ENCODE measurements around the gene IL1RAPL2. TPM values are rescaled to one million over a fixed set of nuclear protein-coding genes. Genes with fewer than 3 reads are reported as not detected.
"Not testable (repeated sequence)": the region's sequence is repeated elsewhere in the genome, so short reads cannot be mapped to it uniquely, and the experiment has no call there.

IL1RAPL2 gene
- total RNA-seq, 1 donor from 2014 or later: not detected

DNA sequence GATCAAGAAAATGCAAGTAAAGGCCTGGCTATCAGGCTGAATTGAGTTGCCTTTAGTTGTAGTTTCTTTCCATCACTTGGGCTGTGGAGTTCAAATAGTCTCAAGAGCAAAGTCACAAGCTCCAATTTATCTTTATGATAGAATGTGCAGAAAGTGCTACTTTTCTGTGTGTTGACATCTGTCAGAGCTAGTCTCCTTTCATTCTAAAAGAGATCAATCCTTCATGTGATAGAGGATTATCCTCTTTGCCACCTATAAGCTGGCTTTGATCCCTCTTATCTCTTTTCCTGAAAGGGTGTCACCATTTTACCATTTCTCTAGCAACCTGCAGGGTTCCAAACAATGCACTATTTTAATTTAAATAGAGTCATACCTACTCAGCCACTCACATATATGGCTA is 429.5 kb downstream of the IL1RAPL2 start:
- intact Hi-C loops (cut with DNase I): no loop called here
- H3K9me3 ChIP-seq: no peaks in the 10 kb centered on the region

GRCh38 chrX:105006103-105006502 is 440.1 kb downstream of the IL1RAPL2 start:
- intact Hi-C loops (cut with DNase I): no loop called here
- ATAC-seq: no peak
- H3K27me3 ChIP-seq: no peaks in the 10 kb centered on the region

More for the DNA sequence above, 429.5 kb downstream of the IL1RAPL2 start:
- no peak overlapping the region for H3K27ac ChIP-seq
- H3K4me1 ChIP-seq: no peaks in the 10 kb centered on the region
- TF ChIP-seq, protein P1, sequence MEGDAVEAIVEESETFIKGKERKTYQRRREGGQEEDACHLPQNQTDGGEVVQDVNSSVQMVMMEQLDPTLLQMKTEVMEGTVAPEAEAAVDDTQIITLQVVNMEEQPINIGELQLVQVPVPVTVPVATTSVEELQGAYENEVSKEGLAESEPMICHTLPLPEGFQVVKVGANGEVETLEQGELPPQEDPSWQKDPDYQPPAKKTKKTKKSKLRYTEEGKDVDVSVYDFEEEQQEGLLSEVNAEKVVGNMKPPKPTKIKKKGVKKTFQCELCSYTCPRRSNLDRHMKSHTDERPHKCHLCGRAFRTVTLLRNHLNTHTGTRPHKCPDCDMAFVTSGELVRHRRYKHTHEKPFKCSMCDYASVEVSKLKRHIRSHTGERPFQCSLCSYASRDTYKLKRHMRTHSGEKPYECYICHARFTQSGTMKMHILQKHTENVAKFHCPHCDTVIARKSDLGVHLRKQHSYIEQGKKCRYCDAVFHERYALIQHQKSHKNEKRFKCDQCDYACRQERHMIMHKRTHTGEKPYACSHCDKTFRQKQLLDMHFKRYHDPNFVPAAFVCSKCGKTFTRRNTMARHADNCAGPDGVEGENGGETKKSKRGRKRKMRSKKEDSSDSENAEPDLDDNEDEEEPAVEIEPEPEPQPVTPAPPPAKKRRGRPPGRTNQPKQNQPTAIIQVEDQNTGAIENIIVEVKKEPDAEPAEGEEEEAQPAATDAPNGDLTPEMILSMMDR (IDR thresholded peaks at IDR 0.05): no peak
- ATAC-seq (no peak), DNase-seq (no peak)
- no peaks in the 10 kb centered on the region for H3K27me3 ChIP-seq
- no peak overlapping the region for H3K4me3 ChIP-seq
- no peaks in the 10 kb centered on the region for H3K36me3 ChIP-seq

GRCh38 chrX:105006996-105007395 is 441.0 kb downstream of the IL1RAPL2 start:
- no peak overlapping the region for H3K4me3 ChIP-seq
- H3K27me3 ChIP-seq: no peaks in the 10 kb centered on the region
- H3K36me3 ChIP-seq: no peaks in the 10 kb centered on the region
- DNase-seq (no peak), ATAC-seq (no peak)
- no peak overlapping the region for H3K27ac ChIP-seq
- TF ChIP-seq, protein P1 (IDR thresholded peaks at IDR 0.05): no peak
- H3K4me1 ChIP-seq: no peaks in the 10 kb centered on the region
- no peaks in the 10 kb centered on the region for H3K9me3 ChIP-seq
- intact Hi-C loops (cut with DNase I): no loop called here

More at GRCh38 chrX:105006103-105006502, 440.1 kb downstream of the IL1RAPL2 start:
- H3K36me3 ChIP-seq: no peaks in the 10 kb centered on the region
- H3K9me3 ChIP-seq: no peaks in the 10 kb centered on the region
- H3K27ac ChIP-seq: no peak overlapping the region
- no peak for DNase-seq
- TF ChIP-seq, protein P1 (IDR thresholded peaks at IDR 0.05): no peak
- H3K4me1 ChIP-seq: no peaks in the 10 kb centered on the region
- H3K4me3 ChIP-seq: no peak overlapping the region

DNA sequence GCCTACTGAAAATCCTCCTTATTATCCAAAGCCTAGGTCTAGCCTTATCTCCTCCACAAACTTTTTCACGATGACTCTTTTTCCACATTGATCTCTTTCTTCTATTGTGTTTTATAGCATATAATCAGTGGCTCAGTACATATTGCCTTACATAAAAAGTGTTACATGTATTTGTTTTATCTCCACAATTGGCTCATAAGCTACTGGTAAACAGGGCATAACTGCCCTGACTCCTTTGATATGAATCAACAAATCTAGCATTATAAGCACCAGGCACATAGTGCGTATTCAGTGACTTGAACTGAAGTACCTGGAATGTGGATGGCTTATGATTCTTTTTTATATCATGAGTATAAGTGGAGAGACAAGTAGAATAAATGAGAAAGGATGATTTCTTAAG is 447.7 kb downstream of the IL1RAPL2 start:
- Histone ChIP-seq H3K4me1 (no peaks in the 10 kb centered on the region), H3K27me3 (no peaks in the 10 kb centered on the region), H3K9me3 (no peaks in the 10 kb centered on the region), H3K27ac (no peak overlapping the region), H3K4me3 (no peak overlapping the region), H3K36me3 (no peaks in the 10 kb centered on the region)
- TF ChIP-seq, protein P1 (IDR thresholded peaks at IDR 0.05): no peak
- no peak for ATAC-seq
- intact Hi-C loops (cut with DNase I): no loop called here
- DNase-seq: no peak

- no peaks in the 10 kb centered on the region for H3K36me3 ChIP-seq
- ATAC-seq: no peak
- no peak overlapping the region for H3K4me3 ChIP-seq
- TF ChIP-seq, protein P1 (IDR thresholded peaks at IDR 0.05): no peak
- DNase-seq: no peak
- intact Hi-C loops (cut with DNase I): no loop called here
- H3K9me3 ChIP-seq: no peaks in the 10 kb centered on the region
- no peak overlapping the region for H3K27ac ChIP-seq
- H3K4me1 ChIP-seq: no peaks in the 10 kb centered on the region
- no peaks in the 10 kb centered on the region for H3K27me3 ChIP-seq
Measured at GRCh38 chrX:105017641-105018040, 451.6 kb downstream of the IL1RAPL2 start.

DNA sequence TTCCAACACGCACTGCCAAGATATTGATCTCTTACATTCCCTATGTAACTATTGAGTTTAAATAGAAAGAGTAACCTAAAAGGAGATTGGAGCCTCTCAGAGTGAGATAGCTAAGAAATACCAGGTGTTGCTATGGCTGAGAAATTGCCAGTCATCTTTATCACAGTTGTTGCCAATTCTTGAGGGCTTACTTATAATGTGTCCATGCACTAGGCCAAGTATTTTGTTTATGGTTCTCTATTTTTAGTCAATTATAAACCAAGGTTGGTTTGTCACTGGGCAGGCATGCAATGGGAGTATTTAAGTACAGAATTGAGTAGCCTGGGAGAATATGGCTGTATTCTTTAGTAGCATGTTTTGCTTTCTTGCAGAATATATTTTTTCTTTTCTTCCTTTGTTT is 452.9 kb downstream of the IL1RAPL2 start:
- no peak overlapping the region for H3K4me3 ChIP-seq
- H3K4me1 ChIP-seq: no peaks in the 10 kb centered on the region
- no peaks in the 10 kb centered on the region for H3K9me3 ChIP-seq
- no peak overlapping the region for H3K27ac ChIP-seq
- TF ChIP-seq, protein P1 (IDR thresholded peaks at IDR 0.05): no peak
- H3K36me3 ChIP-seq: no peaks in the 10 kb centered on the region
- no peaks in the 10 kb centered on the region for H3K27me3 ChIP-seq
- intact Hi-C loops (cut with DNase I): no loop called here
- DNase-seq: no peak
- ATAC-seq: no peak

DNA sequence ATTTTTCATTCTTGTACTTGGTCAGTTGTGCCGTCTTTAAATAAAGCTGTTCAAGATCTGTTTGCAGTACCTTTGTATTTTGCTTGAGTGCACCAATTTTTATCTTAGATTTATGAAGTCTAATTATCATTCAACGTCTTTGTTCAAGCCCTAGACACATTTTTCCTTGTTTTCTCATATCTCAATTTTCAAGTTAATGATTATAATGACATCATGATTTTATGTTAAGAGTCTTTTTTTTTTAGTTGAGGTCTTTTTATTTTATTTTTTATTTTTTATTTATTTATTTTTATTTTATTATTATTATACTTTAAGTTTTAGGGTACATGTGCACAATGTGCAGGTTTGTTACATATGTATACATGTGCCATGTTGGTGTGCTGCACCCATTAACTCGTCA is 463.0 kb downstream of the IL1RAPL2 start:
- intact Hi-C loops (cut with DNase I); H3K9me3 ChIP-seq: not testable (repeated sequence)

More for the DNA sequence above, 463.0 kb downstream of the IL1RAPL2 start:
- DNase-seq, H3K4me3 ChIP-seq, H3K4me1 ChIP-seq, ATAC-seq, H3K27ac ChIP-seq, H3K27me3 ChIP-seq, H3K36me3 ChIP-seq: not testable (repeated sequence)
